GM19035 (cell line): ENCODE measurements around the gene RBPMS2.
A peak's percentile ranks its signal among the peaks of the same experiment; 100 is the strongest.

Experiments
- ATAC-seq: cut with Tn5 transposase; IDR thresholded peaks from one replicate; pipeline ENCODE4 v1.9.1; 2021; ENCODE audit not compliant: unreplicated experiment

The RBPMS2 gene

DNA sequence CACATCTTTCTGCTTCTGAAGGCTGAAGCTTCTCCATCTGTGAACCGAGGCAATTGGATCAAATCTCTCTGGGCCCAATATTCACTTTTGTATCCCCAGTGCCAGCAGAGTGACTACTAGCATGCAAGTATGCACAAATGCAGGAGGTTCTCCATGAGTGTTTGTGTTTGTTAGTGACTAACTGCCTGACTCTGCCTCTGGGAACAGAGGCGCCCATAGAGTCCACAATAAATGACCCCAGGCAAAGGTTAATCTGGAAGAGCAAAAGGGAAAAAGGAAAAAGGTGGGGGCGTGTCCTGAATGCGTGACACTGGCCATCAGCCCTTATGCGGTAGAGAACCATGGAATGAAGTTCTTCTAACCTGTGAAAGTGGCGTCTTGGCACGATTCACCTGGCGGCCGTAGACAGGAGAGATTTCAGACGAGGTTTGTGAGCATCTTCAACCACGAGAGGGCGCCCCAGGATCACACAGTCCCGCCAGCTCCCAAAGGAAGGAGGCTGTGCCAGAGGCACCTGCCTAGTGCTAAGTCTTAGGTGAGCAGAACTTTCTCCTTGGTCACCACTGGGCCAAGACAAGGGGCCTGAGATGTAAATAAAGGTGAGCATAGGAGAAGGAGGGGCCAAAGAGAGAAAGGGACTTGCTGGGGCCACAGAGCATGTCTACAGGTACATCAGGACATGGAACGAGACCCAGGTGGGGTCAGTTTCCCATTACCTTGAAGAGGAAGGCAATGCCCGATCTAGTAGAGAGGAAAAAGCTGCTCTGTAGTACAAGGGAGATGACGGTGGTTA is 44.2 kb downstream of the RBPMS2 start:
- ATAC-seq, result no peak

DNA sequence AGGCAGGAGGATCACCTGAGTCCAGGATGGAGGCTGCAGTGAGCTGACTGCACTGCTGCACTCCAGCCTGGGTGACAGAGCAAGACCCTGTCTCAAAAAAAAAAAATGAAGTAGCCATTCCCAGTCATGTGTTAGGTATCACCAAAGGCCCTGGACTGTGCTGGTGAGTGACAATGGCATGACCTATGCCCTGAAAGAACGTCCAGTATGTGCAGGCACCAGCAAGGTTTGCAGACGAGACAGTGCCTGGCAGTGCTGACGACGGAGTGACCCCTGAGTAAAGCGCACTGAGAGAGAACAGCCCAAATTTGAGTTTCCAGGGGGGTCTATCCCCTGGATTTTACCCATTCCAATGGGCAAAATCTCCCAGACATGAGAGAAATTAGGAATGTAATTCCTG is 45.2 kb downstream of the RBPMS2 start:
- no peak for ATAC-seq

DNA sequence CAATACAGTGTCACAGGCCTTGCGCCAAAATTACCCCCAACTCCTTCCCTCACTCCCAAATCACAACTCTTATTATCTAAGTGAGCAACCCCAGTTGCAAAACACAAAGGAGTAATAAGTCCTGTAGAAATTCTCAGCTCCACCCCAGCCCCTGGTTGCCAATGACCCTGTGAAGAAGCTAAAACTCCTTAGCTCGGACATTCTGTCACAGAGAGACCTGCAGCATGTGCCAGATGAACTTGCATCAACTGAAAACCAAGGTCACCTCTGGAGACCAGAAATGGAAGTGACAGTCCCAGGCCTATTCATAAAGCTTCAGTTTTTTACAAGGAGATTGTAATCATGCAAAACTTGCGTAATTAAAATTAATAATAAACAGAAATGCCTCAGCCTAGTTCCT is 55.2 kb downstream of the RBPMS2 start:
- ATAC-seq, result no peak

DNA sequence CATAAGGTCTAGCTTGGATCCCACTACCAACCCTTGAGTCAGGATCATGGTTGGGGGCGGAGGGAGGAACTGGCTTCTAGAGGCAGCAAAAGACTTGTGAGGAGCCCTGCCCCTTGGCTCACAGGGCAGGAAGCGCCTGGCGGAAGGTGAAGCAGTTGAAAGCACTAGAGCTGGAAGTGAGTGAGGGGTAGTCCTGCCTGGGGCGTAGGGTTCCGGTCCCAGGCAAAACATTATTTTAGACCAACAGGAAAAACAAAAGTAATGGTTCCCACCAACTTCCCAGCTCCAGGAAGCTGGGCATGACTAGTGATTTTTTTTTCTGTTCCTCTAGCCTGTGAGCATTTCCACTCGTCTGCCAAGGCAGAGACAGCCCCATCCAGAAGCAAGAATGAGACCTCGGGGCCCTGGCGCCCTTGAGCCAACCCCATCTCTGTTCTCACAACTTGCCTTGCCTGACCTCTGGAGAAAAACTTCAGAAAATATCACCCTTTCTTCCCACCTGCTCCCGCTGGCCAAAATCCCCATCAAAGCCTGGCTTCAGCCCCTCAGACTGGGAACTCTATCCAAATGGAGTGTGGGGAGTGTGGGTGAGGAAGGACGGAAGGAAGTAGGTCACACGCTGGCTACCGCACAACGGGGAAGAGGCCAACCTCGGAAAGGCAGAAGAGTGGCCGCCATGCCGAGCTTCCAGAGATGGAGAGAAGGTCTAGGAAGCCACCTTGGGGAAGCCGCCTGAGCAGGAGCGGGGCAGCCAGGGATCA is 57.5 kb downstream of the RBPMS2 start:
- no peak for ATAC-seq

DNA sequence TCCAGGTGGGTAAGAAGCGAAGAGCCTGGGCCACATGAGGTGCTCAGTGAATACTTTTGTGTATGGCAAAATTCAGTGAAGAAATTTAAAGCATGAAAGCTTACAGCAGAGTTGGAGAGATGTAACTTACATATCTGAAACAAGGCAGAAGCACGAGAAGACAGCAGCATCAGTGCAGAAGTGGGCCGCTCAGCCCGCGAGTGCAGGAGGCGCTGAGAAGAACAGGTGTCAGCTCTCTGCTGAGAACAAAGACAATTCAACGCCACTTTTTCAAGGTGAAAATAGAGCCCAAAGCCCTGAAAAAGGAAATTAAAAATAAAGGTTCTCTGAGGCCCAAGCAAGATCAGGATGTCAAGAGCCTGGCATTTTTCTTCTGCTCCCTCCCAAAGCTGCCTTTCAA is 58.3 kb downstream of the RBPMS2 start:
- no peak for ATAC-seq

DNA sequence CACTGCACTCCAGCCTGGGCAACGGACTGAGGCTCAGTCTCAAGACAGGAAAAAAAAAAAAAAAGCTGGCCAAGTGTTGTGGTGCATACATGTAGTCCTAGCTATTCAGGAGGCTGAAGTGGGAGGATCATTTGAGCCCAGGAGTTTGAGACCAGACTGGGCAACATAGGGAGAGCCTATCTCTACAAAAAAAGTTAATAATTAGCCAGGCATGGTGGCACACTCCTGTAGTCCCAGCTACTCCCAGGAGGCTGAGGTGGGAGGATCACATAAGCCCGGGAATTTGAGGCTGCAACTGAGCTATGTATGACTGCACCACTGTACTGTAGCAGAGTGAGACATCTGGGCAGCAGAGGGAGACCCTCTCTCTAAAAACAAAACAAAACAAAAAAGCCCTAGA is 58.9 kb downstream of the RBPMS2 start:
- no peak for ATAC-seq

DNA sequence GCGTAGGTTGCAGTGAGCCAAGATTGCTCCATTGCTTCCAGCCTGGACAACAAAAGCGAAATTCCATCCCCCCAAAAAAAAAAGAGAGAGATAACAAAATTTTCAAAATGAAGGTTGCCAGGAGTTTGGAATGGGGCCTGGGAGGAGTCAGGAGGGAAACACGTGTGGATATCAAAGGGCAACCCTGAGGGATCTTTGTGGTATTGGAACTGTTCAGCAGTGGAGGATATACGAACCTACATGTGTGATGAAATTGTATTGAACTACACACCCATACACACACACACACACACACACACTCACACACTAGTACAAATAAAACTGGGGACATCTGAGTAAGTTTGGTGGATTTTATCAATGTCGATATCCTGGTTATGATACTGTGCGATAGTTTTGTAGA is 61.8 kb downstream of the RBPMS2 start:
- ATAC-seq, result no peak

DNA sequence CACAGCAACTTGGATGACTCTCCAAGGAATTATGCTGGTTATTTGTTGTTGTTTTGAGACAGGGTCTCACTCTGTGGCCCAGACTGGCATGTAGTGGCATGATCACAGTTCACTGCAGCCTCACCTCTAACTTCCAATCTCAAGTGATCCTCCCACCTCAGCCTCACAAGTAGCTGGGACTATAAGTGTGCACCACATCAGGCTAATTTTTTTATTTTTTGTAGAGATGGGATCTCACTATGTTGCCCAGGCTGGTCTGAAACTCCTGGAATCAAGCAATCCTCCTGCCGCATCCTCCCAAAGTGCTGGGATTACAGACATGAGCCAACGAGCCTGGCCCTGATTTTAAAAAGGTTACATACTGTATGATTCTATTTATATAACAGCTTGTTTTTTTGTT is 63.0 kb downstream of the RBPMS2 start:
- ATAC-seq, result no peak

DNA sequence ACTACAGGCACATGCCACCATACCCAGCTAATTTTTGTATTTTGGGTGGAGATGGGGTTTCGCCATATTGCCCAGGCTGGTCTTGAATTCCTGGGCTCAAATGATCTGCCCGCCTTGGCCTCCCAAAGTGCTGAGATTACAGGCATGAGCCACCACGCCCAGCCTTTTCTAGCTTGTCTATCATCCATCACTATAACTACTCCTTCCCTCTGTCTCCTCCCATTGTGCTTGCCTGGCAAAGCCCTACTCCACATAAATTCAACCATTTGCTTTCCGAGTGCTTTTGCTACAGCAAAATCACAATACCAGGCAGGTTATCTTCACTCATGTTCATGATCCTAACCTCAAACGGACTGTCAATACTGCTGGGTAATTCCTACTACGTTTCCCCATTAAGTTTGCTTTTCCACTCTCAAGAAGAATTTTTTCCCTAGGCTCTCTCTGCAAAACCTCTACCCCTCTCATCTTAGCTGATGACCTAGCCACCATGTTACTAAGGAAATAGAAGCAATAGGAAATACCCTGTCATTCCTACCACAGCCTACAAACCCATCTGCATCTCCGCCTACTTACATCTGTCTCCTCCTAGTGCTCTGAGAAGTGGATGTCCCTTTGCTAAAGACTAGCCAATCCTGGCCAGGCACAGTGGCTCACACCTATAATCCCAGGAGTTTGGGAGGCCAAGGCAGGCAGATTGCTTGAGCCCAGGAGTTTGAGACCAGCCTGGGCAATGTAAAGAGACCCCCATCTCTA is 64.5 kb downstream of the RBPMS2 start:
- no peak for ATAC-seq

DNA sequence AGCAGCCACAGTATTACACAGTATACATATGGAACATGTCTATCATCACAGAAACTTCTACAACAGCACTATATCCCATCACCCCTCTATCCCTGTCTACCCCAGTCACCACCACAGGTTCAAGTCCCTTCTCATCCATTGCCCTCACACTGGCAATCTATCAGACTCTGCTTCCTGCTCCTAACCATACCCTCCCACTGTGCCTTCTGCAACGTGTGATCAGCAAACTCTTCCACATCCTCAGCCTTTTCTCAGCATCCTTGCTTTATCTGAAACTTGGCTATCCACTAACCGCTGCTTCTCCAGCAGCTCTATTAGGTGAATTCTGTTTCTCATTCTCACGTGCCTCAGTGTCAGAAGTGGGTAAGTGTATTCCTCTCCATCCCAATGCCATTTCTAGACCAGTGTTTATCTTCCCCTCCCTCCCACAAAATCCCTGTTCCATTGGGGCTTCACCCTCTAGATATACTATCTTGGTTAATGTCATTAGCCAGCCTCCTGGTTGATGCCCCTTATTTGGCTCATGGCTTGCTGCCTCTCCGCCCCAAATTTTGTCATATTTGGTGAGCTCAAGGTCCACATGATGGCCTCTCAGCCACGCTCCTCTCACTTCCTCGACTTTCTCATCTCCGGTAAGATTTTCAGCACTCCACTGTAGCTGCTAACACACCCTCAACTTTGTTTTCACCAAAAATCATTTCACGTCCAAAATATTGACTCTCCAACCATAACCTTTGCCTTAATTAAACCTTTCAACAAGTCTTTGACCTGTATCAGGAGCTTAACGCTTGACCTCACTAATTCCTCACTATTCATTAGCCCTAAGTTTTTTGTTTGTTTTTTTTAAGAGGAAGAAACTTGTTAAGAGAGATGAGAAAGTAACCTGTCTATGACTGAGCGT is 69.1 kb downstream of the RBPMS2 start:
- no peak for ATAC-seq

DNA sequence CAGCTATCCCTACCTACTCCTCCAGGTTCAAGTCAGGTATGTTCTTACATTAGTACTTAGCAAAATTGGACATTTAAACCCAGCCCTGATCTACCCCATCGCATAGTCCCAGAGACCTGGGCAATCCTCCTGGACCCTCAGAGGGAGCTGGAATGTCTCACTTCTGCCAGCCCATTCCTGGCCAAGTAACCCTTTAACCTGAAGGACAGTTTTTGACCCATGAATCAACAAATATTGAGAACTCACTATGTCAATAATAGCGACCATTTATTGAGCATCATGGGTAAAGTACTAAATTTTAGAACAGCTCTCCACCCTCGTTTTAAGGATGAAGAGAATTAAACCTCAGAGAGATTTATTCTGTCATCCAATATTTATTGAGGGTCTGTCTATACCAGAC is 70.4 kb downstream of the RBPMS2 start:
- ATAC-seq, result no peak

DNA sequence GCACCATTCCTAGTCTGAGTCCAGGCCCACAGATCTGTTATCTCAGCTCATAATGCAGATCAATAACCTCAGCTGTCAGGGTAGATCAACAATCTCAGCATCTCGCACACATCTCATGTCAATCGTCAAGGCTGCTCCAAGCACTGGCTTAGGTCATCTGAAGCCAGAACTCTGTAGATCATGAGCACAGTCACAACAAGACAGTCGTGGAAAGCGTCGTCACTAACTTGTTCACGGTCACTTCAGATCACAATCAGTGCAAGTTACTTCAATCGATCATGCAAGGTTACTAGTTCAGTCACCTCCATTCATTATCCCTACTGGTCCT is 71.8 kb downstream of the RBPMS2 start:
- no peak for ATAC-seq

DNA sequence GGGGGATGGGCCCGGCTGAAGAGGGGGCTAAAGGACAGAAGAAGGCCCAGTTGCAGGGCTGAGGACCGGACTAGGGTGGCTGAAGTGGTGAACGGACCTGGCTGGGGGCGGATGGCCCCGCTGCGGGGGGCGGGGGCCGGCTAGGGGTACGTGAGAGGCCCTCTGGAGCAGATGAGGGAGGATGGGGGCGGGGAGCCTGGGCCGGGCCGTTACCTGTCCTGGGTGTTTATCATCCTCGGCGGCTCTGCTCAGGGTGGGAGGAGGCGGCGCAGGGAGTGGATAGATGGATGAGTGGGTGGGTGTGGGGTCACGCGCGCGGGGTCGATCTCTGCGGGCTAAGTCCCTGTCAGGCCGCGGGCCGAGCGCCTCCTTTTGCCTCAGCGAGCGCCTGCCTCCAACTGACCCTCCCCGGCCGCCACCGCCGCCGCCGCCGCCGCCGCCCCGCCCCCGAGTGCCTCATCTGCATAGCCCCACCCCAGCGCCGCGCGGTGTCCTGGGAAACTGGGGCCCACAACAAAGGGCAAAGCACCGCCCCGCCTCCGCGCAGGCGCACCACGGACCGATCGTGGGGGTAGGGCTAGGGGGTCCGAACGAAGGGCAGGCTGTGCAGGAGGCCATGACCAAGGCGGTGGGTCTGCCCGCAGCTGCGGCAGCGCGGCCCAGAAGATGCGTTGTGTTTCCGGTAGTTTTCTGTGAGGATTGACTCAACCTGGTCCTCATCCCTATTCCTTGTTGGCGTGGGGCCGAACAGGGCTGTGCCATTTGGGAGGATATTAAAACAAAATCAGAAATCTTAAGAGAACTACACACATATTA is 72.4 kb downstream of the RBPMS2 start:
- ATAC-seq, result peak; percentile 94

DNA sequence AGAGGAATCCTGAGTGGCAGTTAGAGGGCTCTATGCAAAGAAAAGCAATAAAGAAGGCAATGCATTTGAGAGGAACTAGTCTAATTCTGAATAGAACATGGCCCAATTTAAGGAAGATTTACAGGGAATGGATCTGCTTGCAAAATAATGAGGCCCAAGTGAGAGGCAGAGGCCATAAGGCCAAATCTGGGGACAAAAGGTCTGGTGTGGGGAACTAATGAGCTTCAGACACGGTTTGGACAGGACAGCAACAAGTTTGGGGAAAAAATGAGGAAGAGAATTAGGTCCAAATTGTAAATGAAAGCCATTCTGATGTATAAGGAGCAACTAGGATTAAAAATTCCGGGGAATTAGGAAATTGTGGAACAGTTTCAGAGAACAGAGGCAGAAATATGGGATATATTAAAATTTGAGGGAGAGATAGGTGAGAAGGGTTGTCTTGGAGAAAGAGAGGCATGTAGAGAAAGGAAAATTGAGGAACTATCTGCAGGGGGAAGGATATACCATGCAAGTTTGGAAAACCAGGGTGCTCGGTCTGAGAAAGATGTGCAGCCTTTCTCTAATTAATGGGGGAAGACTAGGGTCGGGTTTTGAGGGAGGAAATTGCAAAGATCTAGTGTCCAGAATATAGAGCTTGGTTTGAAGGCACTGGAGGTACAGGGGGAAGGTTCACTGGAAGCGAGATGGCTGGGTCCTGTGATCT is 73.8 kb downstream of the RBPMS2 start:
- ATAC-seq, result no peak

DNA sequence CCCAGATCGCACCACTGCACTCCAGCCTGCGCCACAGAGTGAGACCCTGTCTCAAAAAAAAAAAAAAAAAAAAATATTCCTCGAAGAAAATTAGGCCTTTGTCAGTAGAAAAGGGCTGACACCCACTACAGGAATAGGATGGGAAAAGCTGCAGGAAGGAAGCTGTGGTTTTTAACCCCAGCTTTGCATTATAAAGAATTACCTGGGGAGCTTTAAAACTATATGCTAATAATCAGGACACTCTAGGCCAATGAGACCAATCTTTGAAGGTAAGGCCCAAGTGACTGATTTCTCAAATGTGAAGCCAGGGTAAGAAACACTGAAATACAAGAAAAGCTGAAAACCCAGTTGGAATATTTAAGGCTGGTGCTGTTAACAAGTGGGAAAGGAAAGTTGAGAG is 74.3 kb downstream of the RBPMS2 start:
- ATAC-seq, result no peak

DNA sequence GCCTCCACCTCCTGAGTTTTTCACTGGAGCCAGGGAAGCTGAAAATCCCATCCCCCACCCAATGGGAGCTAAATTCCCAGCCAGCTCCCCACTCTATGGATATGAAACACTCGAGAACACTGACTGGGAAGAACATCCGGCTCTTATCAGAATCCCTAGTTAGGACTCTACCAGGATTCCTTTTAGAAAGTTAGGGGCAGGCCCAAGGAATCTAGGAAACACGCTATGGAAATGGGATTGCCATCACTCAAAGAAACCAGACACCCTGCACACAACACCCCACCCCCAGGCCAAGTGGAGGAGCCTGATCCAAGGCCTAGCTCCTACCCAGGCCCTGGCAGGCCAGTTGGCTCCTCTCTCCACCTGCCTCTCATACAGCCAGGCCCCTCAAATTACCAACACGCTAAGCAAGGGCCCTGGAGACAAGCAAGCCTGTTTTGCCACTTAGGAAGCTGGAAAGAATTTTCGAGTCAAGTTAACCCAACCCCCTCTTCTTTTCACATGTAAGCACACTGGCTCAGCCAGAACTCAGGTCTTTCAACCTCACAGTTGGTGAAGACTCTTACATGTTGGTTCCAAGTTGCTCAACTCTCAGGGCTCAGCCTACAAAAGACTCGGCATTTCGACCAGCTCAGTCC is 75.5 kb downstream of the RBPMS2 start:
- no peak for ATAC-seq

DNA sequence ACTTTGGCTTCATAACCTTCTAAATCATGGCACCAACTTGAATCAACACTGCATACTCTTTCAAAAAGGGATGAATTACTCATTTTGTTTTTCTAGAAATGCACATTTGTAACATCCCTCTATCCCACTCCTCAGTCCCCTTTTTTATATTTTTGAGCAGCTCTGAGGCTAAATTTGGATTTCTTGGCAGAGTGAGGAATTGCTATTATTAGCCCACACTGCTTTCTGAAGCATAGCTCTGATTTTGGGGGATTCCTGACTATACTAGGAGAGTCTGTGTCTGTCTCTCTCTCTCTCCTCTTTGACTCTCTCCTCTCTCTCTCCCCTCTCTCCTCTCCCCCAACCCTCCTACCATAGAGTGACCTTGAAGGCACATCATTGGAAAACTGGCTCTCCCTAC is 76.6 kb downstream of the RBPMS2 start:
- no peak for ATAC-seq

DNA sequence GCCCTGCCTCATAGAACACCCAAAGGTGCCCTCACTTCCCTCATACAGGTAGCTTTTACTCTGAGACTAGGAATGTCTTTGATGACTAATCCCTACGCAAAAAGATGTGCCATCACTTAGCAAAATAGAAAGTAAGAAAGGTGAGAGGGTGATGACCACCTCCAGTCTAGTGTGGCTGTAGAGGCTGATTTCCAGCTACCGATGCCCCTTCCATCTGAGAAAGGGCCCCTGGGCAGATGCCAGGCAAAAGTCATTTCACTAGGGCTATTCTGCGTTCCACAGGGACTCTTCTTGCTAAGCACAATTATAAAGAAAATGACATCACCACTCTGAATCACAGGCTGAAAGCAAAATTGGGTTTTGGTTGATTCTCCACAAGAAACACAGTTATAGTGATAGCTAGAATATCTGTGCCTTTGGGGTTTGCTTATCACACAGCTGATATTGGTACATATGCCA is 77.4 kb downstream of the RBPMS2 start:
- ATAC-seq, result no peak

DNA sequence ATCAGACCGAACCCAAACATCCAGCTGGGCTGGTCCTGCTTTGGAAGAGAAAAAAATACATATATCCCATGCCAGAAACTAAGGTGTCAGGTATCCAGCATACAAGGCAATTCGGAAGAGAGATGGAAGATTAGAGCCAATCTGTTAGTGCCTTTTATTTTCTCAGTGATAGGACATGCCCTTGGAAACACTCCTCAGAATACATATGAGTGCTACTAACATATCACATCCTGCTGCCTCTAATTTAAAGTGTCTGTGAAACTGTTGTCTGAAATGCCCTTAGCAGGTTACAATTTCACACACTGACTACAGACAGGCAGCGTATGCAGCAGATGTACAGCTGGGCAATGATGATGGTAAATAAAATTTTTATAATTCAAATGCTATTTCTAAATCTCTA is 78.9 kb downstream of the RBPMS2 start:
- no peak for ATAC-seq
